Epidermal melanocyte (primary cell): Measurements from ENCODE around the gene SLC15A4.

Experiments used
- DNase-seq: peaks from one replicate; pipeline ENCODE4 v3.0.0; 2011; ENCODE audit warnings: low spot score; ENCODE audit not compliant: insufficient read length

Gene SLC15A4

DNA sequence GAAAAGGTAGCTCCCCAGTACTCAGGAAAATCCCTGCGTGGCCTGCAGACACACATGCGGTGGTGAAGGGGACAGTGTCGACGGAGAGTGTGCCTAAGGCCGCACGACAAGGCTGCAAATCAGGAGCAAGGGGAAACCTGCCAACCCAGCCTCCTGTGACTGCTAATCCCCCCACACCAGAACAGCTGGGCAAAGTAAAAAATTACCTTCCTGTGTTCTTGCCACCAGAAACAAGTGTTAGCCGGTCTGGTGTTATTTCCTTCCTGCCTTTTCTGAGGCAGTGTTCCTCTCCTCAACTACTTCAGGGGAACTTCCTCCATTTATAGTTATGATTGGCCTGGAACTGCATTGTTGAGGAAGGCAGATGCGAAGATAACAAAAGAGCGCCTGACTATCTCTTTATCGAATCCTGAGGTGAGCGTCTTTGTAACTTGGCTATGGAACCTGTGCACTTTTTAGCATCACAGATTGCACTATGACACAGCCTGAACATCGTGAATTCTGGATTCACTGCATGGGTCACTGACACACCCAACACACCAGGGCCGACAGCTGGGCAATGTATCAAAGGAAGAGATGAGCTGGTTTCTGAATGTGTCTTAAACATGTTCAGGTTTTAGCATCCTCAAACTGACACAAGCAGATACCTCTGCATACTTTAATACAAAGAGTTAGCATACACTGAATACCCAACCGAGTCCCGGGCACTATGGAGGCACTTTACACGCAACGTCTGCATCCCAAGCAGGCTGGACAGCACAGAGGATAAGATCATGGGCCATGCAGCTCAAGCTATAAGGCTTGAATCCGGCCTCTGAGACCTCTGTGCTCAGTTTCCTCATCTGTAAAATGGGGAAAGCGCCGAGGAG, 28.9 kb downstream of the SLC15A4 start:
- DNase-seq, result no peak

DNA sequence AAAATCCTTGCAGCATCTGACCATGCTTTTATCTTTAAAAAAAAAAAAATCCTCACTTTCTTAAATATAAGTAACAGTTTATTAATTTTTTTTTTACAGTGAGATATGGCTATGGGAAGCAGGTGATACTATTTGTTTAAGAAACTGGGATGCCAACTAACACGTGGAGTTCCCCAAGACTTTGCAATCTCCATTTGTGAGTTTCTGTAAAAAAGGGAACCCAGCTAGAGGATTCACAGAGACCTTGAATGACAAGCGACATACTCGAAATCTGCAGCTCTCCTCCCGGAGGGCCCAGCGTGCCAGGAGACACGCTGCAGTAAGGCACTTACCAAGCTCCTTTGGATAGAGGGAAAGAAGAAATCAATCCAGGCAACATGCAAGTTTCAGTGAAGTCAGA, 30.1 kb downstream of the SLC15A4 start:
- DNase-seq, result no peak

DNA sequence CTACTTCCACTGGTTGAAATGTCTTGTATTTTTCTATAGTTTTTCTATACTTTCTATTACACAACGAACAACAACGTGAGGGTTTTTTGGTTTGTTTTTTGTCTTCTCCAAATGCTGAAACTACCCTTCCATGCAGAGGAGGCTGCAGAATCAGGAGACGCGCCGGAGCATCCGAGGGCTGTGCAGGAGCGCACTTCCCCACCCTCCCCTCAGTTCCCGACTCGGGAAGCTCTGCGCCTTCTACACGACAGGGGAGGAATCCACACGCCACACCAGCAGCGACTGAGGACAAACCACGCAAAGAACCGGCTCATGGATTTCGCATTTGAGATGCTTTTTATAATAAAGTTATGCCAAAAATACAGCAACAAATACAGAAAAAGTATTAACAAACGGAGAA, 30.9 kb downstream of the SLC15A4 start:
- no peak for DNase-seq

DNA sequence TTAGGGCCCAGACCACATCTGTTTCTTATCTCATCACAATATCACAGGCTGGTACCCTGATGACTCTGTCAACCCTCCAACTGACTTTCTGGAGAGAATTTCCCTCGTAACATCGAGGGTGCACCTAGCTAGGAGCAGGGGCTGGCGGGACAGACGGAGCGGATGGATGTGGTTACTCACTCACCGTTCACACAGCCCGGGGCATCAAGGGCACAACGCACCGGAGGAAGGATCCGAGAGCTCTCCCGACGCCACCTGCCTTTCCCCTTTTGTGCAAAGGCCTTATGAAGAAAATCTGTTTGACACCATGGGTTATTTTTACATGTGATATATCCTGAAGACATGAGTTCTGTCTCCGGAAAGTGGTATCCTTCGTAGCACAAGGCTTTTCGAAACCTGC, 31.4 kb downstream of the SLC15A4 start:
- no peak for DNase-seq

DNA sequence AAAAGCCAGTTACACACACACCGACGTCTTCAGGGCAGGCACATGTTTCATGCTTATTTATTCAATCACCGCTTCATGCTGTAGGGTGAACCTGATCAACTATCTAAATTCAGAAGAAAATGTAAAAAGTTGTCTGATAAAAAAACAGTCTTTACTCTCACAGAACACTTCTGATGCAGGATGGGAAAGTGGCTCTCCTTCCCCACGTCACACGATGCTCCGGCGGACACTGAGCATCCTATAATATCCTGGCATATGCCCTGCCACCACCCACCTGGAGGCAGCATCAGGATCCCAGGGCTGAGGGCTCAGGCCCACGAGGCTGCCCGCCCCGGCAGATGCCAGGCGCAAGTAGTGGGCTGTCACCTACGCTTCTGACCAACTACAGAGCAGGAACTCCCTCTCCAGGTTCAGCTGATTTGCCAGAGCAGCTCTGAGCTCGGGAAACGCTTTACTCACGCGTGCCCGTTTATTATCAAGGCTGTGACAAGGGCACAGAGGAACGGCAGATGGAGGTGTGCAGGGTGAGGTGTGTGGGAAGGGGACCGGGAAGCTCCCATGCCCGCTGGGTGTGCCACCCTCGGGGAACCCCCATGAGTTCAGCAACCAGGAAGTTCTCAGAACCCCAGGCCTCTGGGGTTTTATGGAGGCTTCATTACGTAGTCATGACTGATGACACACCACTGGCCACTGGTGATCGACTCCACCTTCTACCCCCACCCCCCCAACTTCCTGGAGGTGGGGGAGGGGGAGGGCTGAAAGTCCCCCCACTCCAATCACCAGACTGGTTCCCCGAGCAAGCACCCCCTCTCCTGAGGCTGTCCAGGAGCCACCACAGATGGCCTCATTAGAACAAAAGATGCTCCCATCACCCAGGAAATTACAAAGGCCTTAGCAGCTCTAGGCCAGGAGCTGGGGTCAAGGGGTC, 32.1 kb downstream of the SLC15A4 start:
- no peak for DNase-seq

DNA sequence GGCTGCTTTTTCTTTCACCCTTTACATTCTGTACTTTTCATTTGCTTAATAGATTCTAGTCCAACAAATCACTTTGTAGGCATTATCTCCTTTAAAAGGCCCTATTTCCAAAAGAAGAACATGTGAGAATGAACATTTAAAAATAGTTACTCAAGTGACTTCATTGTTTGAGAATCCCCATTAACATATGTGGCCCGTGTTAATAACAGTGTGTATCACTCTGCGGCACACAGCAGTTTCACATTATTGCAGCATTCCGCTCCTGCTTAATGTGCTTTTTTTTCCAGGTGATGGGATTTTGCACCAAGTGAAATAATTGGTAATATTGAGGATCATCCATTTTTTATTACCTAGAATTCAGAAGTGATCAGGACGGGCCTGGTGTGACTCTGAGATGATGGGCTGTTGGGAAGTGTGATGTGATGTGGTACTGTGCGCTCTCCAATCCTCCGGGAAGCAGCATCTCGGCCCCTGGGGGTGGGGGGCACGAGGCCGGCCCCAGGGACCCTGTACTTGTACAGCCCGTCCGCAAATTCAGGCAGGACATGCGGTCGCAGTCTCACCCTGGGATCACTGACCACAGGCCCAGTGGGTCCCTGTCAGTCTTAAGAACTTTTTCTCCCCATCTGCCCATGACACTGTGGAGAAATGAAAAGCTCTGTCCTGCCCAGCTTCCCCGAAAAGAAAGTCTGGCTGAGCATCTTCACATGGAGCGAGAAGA, 32.9 kb downstream of the SLC15A4 start:
- DNase-seq, result no peak

DNA sequence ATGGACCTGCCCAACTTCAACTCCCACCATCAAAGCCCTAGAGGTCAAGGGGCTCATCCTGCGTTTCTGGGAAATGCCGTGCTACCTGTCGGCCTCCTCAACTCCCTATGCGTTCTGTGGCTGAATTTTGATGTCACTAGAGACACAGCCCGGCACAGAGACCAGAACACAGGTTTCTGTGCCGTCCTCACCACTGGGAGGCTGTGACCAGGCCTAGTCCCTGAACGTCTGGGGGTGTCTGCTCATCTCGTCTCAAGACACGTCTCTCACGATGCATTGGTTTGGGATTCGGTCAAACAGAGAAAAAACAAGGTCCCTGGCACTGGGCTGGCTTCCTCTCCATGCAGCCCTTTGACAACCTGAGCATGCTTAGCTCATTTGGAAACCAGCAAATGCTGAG, 33.5 kb downstream of the SLC15A4 start:
- DNase-seq, result no peak

DNA sequence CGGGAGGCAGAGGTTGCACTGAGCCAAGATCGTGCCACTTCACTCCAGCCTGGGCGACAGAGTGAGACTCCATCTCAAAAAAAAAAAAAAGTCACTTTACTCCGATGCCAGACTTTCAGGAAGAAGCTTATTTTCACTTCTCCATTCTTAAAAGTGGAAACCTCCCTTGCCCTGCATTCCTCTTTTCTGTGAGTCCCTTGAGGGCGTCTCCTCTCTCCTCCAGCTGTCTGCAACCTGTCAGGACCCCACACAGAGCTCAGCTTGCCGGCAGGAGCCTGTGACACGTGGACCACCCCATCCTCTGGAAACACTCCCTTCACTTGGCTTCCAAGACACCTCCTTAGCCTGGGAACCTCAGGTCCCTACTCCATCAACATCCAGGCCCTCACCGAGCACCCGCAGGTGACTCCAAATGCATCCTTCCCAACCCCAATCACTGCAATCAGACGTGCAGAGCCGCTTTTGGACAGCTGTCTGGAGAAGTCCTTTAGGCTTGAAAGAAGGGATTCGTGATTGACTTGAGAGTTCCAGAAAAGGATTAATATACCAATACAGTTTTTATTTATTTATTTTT, 34.3 kb downstream of the SLC15A4 start:
- no peak for DNase-seq

DNA sequence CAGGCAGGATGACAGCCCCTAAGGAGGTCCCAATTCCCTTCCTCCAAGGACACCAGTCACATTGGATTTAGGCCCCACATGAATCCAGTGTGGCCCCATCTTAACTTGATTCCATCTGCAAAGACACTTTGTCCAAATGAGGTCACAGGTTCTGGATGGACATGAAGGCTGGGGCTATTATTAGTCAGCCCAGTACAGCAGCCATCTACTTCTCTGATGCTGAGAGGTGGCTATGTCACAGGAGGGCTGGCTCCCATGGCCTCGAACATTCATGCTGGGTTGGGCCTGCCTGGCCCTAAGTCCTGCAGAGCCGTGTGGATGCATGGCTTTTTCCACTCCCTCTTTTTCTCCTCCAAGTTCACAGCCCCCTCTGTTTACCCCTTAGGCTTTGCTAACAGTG, 35.9 kb downstream of the SLC15A4 start:
- no peak for DNase-seq

DNA sequence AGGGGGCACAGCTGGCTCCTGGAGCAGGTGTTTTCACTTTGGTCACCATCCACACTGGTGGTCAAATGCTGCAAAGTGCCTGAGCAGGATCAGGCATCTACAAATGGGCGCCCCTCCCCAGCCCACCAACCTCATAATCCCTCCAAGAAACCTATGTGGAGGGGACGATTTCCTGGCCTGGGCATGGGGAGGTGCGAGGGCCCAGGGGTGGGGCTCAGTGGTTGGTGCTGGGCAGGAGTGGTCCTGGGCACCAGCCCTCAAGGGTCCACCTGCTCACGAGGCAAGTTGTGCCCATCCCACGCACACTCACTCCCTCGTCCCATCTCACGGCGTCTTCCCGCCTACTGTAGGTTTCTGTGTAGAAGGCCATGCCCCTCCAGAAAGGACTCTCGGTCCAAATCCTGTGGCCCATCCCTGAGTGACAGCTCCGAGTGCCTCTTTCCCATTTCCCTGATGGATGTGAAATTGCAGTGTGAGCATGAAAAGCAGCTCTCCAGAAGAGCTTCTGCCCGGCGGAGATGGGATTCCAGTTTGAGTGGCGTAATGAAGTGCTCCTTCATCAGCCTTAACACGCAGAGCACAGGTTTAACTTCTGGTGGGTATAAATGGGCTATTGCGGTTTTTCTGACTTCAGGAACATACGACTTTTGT, 36.9 kb downstream of the SLC15A4 start:
- no peak for DNase-seq

DNA sequence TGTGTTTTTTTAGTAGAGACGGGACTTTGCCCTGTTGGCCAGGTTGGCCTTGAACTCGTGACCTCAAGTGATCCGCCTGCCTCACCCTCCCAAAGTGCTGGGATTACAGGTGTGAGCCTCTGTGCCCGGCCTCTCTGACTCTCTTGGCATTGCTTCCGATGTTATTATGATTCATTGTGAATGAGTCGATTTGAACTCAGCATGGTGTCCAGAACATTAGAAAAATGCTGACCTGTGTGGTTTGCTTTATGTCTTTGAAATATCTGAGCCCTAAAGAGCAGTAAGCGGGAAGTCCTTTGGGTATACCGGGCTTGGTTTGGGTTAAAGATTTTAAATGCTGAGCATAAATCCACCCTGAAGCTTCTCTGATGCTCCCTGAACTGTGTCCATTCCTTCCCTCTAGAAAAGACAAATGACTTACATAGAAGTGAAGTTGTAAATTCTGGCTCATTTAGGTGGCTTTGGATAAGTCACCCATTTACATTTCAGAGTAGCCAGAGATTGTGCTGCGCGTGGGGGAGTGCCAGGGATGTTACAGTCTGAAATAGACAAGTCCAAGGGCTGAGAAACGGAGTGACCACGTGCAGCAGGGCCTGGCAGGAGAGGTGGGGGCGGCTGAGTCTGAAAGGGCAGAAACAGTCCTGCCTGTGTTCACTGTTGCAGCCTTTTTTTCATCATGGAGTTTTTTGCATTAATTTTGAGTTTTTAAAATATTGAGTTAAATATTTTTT, 39.6 kb downstream of the SLC15A4 start:
- no peak for DNase-seq

DNA sequence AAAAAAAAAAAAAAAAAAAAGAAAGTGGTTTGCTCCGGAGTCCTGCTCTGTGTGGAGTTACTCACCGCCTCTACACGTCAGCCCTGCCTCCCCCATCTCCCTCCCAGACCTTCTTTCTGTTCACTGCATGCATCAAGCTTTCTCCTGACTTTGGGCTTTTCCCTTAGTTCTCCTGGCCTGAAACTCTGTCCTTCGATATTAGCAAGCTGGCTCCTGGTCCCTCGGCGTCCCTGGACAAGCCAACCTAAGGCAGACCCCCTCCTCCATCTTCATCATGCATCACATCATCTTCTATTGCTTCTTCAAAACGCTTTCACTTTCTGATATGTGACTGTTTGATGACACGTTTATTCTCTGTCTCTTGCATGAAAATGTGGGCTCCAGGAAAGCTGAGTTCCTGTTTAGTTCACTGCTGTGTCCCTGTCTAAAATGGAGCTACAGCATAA, 40.6 kb downstream of the SLC15A4 start:
- DNase-seq, result no peak

DNA sequence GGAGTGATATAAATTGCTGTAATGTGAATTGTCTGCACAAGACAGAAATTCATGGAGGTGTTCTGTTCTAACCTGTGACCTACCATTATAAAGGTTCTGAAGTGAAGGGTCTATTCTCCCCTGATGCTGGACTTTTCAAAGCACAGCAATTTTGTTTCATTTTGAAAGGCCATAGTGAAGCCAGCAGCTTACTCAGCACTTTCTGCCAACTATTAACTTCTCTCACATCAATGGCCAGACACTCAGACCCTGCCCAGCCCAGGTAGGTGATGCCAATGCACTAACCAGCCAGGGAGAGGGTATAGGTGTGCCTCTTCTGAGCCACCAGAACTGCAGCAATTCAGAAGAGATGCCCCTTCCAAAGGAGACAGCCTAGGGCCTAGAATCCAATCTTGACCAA, 43.9 kb downstream of the SLC15A4 start:
- no peak for DNase-seq

DNA sequence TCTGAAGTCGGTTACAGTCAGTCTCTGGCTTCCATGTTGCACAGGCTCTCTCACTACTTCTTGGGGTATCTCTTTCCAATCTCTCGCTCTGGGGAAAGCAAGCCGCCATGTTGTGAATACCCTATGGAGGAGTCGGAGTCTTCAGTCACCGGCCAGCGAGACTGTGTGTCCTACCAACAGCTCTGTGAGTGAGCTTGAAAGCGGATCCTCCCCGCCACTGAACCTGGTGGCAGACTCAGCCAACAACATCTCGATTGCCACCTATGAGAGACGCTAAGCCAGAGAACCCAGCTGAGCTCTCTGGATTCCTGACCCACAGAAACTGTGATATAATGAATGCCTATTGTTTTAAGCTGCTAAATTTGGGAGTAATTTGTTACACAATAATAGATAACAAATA, 51.5 kb downstream of the SLC15A4 start:
- DNase-seq, result no peak

DNA sequence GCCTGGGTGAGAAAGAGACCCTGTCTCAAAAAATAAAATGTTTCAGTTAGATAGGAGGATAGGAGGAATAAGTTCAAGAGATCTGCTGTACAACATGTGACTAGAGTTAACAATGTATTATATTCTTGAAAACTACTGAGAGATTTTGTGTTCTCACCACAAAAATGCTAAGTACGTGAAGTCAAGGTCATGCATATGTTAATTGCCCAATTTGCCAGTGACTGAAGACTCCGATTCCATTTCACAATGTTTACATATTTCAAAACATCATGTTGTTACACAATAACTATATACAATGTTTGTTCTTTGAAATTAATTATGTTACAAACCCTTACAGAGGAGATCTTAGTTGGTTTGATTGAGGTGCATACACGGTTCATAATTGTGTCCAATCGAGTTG, 52.1 kb downstream of the SLC15A4 start:
- DNase-seq, result no peak

DNA sequence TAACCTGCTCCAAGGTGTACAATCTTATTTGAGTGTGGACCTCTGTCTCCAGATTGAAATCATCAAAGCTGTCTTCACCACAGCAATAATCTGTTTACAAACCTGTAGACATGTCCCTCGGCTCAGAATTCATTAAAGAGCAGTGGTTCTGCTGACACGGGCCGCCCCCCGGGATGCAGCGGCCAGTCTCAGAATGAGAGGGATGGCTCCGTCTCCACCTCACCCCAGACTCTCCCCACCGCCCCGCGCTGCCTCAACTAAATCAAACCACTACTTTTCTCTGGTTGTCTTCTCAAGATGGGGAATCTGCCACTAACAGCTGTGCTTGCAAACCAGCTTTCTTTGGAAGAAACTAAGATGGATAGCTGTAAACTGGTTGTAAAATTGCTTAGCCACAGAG, 56.2 kb downstream of the SLC15A4 start:
- no peak for DNase-seq

DNA sequence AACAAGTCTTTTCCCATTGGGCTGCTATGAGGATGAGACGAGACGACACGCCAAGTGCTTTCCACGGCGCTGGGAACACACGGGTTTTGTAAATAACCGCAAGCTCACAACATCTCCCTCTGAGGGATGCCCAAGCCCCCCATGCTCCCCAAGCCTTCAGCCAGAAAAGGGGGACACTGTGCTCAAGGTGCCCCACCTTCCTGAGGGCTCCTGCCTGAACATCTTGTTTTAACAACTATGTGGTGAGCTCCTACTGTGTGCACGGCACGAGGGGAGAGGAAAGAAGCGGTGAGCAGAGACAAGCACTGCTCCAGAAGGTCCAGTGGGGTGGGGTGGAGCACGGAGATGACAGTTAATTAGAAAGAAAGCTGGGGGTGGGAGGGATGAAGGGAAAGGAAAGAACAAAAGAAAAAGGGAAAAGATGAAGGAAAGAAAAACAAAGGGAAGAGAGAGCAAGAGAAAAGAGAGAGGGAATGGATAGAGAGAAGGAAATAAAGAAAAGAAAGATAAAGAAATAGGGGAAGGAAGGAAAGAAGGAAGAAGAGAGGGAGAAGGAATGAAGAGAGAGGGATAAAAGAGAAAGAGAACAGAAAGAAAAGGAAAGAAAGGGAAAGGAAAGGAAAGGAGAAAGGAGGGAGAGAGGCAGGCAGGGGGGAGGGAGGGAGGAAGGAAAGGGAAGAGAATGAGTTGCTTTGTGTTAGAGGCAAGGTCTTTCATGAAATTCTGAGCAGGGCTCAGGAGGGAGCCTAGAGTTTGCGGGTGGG, 56.8 kb downstream of the SLC15A4 start:
- no peak for DNase-seq

DNA sequence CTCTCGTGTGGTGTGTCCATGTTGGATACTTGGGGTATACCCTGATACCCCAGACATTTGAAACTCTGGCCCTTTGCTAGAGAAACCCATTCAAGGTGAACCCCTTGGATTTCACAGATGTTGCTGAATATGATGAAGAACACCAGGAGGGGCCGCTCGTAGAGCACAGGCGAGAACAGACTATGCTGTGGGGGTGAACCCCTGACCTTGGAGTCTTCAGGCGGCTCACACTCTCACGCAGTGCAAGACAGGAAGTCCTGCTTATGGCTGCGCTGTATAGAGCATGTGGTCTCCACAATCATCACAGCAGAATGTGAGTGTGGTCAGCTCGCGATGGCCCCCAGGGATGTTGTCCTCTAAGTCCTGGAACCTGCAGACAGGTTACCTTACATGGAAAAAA, 60.4 kb downstream of the SLC15A4 start:
- no peak for DNase-seq

DNA sequence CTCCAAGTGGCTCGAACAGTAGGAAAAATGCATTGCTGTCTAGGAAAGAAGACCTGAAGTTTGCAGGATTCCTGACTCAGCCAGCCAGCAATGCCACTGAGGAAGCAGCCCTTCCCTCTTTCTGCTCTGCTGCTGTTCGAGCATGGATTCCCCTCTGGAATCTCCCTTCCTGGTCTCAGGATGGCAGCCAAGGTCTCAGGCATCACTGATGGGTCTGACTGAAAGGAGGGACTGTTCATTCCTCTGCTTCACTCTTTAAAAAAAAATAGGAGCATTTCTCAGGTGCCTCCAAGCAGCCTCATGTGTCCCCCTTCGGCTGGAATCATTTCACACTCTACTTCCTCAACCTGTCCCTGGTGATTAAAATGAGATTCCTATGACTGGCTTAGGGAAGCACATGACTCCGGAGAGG, 62.4 kb downstream of the SLC15A4 start:
- DNase-seq, result no peak
